ENCODE results near the gene ZBTB7B. TPM values are rescaled to one million over a fixed set of nuclear protein-coding genes. Genes with fewer than 3 reads are reported as not detected.

The ZBTB7B gene
- total and polyA plus RNA-seq, 2 experiments from 2014 or later, result 2.3 to 27.0 TPM

DNA sequence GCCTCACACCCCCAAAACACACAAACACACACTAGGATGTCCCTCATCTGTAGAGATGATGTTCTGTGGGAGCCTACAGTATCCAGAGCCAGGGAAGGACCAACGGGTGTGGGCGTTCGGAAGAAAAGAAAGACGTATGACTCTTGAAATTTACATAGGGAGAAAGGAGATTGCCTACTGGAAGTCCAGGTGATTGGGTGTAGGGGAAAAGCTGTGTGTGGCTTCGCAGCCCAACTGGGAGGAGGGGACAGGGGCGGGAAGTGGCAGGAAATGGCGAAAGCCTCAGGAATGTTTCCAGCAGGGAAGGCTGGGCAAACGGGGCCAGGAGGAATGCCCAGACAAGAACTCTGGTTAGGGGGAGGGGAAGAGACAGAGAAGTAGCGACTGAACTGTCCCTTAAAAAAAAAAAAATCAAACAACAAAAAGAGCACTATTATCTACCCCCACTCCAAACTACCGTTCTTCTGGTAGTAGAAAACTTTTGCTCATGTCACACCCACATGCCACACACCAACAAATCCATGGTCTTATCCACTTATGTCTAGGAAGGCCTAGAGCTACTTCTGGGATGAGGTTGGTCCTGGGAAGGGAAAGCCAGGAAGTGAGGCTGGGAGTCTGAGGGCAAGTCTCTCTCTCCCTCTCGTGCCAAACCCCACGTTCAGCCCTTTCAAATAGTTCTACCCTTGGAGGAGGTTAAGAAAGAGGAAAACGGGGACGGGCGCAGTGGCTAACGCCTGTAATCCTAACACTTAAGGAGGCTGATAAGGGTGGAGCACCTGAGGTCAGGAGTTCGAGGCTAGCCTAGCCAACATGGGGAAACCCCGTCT lies 29.9 kb upstream of the ZBTB7B start:
- Histone ChIP-seq H3K9ac (peak overlapping the region; percentile 98), H3K4me1 (ENCODE audit: insufficient read depth) (peaks cover 41% of the 10 kb centered on the region), H3K27me3 (replicated peaks; ENCODE audit: insufficient read depth) (no peaks in the 10 kb centered on the region), H4K20me1 (ENCODE audit: insufficient read depth) (no peaks in the 10 kb centered on the region), H3K36me3 (ENCODE audit: low read depth) (peaks cover 5% of the 10 kb centered on the region; the same call in 1 of the 2 replicates), H3K9me3 (ENCODE audit: low read depth) (no peaks in the 10 kb centered on the region), H3K79me2 (ENCODE audit: insufficient read depth) (peaks cover 53% of the 10 kb centered on the region), H3K9me2 (ENCODE audit: insufficient read depth) (no peaks in the 10 kb centered on the region), H3K4me2 (ENCODE audit: unreplicated experiment) (peak overlapping the region; percentile 96), H2AFZ (0 out of 2 replicates have a peak overlapping the region, but pooled peaks have one; percentile 1), H3K4me3 (peak overlapping the region; percentile 82), H3K27ac (peak overlapping the region; percentile 99), H3F3A (ENCODE audit: insufficient read depth) (peaks cover 48% of the 10 kb centered on the region)
- in situ Hi-C loops (cut with MboI), result no loop called here
- WGBS, 2 experiments (ENCODE audit: low coverage in 1 of 2, low lambda C conversion rate in 2 of 2, missing lambda C conversion rate in 2 of 2), result 6 to 8% methylated on average over 17 to 18 of the region's 18 CpGs
- TF ChIP-seq EZH2phosphoT487 (IDR thresholded peaks at IDR 0.05; ENCODE audit: insufficient read depth, low read depth) (no peak), EZH2 (IDR thresholded peaks at IDR 0.05; ENCODE audit: insufficient read depth, poor library complexity, severe bottlenecking) (no peak)
- DNase-seq, result peak; percentile 91

DNA sequence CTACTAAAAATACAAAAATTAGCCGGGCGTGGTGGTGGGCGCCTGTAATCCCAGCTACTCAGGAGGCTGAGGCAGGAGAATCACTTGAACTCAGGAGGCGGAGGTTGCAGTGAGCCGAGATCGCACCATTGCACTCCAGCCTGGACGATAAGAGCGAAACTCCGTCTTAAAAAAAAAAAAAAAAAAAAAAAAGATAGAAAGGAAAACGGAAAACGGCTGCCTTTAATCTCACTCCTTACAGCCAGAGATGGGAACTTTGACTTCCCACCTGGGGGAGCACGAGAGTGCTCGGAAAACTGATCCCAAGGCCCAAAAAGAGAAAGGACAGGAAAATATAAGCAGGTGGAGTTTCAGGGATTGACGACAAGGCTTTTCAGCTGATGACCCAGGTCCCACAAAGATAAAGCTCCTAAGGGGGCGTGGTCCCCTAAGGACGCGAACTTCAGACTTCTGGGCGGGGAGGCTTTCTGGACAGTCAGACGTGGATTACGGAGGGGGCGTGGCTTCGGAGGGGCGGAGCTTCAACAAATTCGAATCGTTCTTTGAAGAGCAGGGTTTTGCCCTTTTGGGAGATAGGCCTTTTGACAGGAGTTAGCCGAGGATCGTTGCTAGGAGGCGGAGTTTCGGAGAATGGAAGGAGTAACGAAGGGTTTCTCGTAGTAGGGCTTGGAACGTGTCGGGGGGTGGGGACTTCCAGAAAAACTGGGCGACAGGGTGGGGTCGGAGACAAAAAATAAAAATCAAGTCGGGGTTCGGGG lies 29.1 kb upstream of the ZBTB7B start:
- Histone ChIP-seq H3K9ac (peak overlapping the region; percentile 98), H3K4me2 (ENCODE audit: unreplicated experiment) (peak overlapping the region; percentile 96), H3K9me2 (ENCODE audit: insufficient read depth) (no peaks in the 10 kb centered on the region), H3K36me3 (ENCODE audit: low read depth) (no peaks in the 10 kb centered on the region), H3K9me3 (ENCODE audit: low read depth) (no peaks in the 10 kb centered on the region), H3K27me3 (replicated peaks; ENCODE audit: insufficient read depth) (no peaks in the 10 kb centered on the region), H3K4me1 (ENCODE audit: insufficient read depth) (peaks cover 38% of the 10 kb centered on the region), H3K79me2 (ENCODE audit: insufficient read depth) (peaks cover 53% of the 10 kb centered on the region), H3F3A (ENCODE audit: insufficient read depth) (peaks cover 48% of the 10 kb centered on the region), H2AFZ (no peak overlapping the region), H4K20me1 (ENCODE audit: insufficient read depth) (no peaks in the 10 kb centered on the region), H3K27ac (peak overlapping the region; percentile 99), H3K4me3 (peak overlapping the region; percentile 82)
- DNase-seq, result peak; percentile 97
- 5% methylated on average over 36 to 37 of the region's 37 CpGs for WGBS, 2 experiments (ENCODE audit: low coverage in 1 of 2, low lambda C conversion rate in 2 of 2, missing lambda C conversion rate in 2 of 2)
- in situ Hi-C loops (cut with MboI), result no loop called here
- no peak for TF ChIP-seq EZH2phosphoT487 (IDR thresholded peaks at IDR 0.05; ENCODE audit: insufficient read depth, low read depth)
- no peak for TF ChIP-seq EZH2 (IDR thresholded peaks at IDR 0.05; ENCODE audit: insufficient read depth, poor library complexity, severe bottlenecking)

DNA sequence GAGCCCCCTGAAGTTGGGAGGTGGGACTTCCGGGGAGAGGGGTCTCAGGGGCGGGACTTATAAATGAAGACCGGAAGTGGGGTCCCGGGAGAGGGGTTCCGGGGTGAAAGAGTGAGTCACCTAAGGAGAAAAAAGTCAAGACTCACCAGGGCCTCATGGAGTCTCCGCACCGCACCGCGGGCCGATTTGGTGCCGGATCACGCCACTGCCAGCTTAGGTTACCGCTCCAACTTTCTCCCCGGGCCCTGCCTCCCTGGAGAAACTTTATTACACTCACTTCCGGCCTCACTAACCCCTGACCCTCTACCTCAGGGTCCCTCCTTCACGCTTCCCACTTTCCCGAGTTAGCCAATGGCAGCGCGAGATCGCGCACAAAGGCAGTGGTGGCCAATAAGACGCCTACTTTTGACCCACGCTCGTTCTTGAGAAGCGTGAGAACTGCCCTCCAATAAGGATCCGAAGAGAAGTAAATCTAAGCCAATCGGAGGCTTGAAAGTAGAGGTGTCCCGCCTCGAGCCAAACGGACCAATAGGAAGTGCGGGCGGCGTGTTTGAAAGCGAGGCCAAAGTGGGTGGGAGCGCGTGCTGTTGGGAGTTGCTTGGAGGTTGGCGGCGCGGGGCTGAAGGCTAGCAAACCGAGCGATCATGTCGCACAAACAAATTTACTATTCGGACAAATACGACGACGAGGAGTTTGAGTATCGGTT lies 28.3 kb upstream of the ZBTB7B start, which contains the start of gene CKS1B:
TSS of gene CKS1B (plus strand) at position 580 of the 706 bp plus-strand sequence. CDS start at position 645, 65 bp downstream.
- Histone ChIP-seq H3K36me3 (ENCODE audit: low read depth) (no peaks in the 10 kb centered on the region), H3K9me2 (ENCODE audit: insufficient read depth) (no peaks in the 10 kb centered on the region), H4K20me1 (ENCODE audit: insufficient read depth) (no peaks in the 10 kb centered on the region), H3K4me3 (peak within 1 kb of the TSS; percentile 82), H3K9me3 (ENCODE audit: low read depth) (no peaks in the 10 kb centered on the region), H3F3A (ENCODE audit: insufficient read depth) (peaks cover 48% of the 10 kb centered on the region), H2AFZ (peak within 1 kb of the TSS; percentile 83), H3K9ac (peak within 1 kb of the TSS; percentile 98), H3K4me2 (ENCODE audit: unreplicated experiment) (peak within 1 kb of the TSS; percentile 97), H3K27ac (peak within 1 kb of the TSS; percentile 99), H3K79me2 (ENCODE audit: insufficient read depth) (peaks cover 49% of the 10 kb centered on the region), H3K27me3 (replicated peaks; ENCODE audit: insufficient read depth) (no peaks in the 10 kb centered on the region), H3K4me1 (ENCODE audit: insufficient read depth) (peaks cover 30% of the 10 kb centered on the region)
- TF ChIP-seq EZH2 (IDR thresholded peaks at IDR 0.05; ENCODE audit: insufficient read depth, poor library complexity, severe bottlenecking) (no peak), EZH2phosphoT487 (IDR thresholded peaks at IDR 0.05; ENCODE audit: insufficient read depth, low read depth) (no peak)
- 1% methylated on average over 46 to 47 of the region's 47 CpGs for WGBS, 2 experiments (ENCODE audit: low coverage in 1 of 2, low lambda C conversion rate in 2 of 2, missing lambda C conversion rate in 2 of 2)
- peak; percentile 100 for DNase-seq
- in situ Hi-C loops (cut with MboI), result no loop called here

All from GM23248 (cell line).